ENCODE data around the gene CD207. TPM values are rescaled to one million over a fixed set of nuclear protein-coding genes. Genes with fewer than 3 reads are reported as not detected.
A peak's percentile ranks its signal among the peaks of the same experiment; 100 is the strongest.

Gene CD207
- total RNA-seq, 4 donors from 2014 or later: 0.21 TPM; not detected in 3

GRCh38 chr2:70852824-70853223 is 17.2 kb upstream of the CD207 start:
- Histone ChIP-seq H3K27ac (no peak overlapping the region), H3K9me3 (peaks cover 0 to under 1% (median 0%) of the 10 kb centered on the region in 4 donors), H3K27me3 (no peaks in the 10 kb centered on the region), H3K36me3 (no peaks in the 10 kb centered on the region), H3K4me1 (peaks cover 0 to 8% (median 0%) of the 10 kb centered on the region in 4 donors), H3K4me3 (no peak overlapping the region)
- DNase-seq (ENCODE audit: low spot score in 2 of 2): no peak
- WGBS, 2 donors: 73 to 82% methylated on average over 1 of the region's 1 CpG
- TF ChIP-seq CTCF (IDR thresholded peaks at IDR 0.05) (no peak), POLR2A (IDR thresholded peaks at IDR 0.05) (no peak), EP300 (IDR thresholded peaks at IDR 0.05) (no peak)

GRCh38 chr2:70851704-70852103 is 16.1 kb upstream of the CD207 start:
- WGBS, 2 donors: 51% methylated on average over 4 of the region's 4 CpGs
- no peak for DNase-seq (ENCODE audit: low spot score in 2 of 2)
- H3K27ac ChIP-seq: peak overlapping the region in 1 of 4 donors; percentile 55
- no peaks in the 10 kb centered on the region for H3K27me3 ChIP-seq
- H3K4me1 ChIP-seq: peaks cover 0 to 8% (median 0%) of the 10 kb centered on the region in 4 donors
- H3K36me3 ChIP-seq: no peaks in the 10 kb centered on the region
- no peak for TF ChIP-seq EP300 (IDR thresholded peaks at IDR 0.05)
- no peak for TF ChIP-seq CTCF (IDR thresholded peaks at IDR 0.05)
- no peak for TF ChIP-seq POLR2A (IDR thresholded peaks at IDR 0.05)
- H3K4me3 ChIP-seq: no peak overlapping the region
- H3K9me3 ChIP-seq: peaks cover 0 to 4% (median 0%) of the 10 kb centered on the region in 4 donors

- TF ChIP-seq CTCF (IDR thresholded peaks at IDR 0.05) (no peak), POLR2A (IDR thresholded peaks at IDR 0.05) (no peak), EP300 (IDR thresholded peaks at IDR 0.05) (no peak)
- Histone ChIP-seq H3K36me3 (no peaks in the 10 kb centered on the region), H3K27ac (peak overlapping the region in 1 of 4 donors; percentile 55), H3K27me3 (no peaks in the 10 kb centered on the region), H3K9me3 (peaks cover 0 to 4% (median 0%) of the 10 kb centered on the region in 4 donors), H3K4me3 (no peak overlapping the region), H3K4me1 (peaks cover 0 to 8% (median 0%) of the 10 kb centered on the region in 4 donors)
- 30 to 44% methylated on average over 2 of the region's 2 CpGs for WGBS, 2 donors
- no peak for DNase-seq (ENCODE audit: low spot score in 2 of 2)
These were observed 15.3 kb upstream of the CD207 start for GRCh38 chr2:70850925-70851324.

- Histone ChIP-seq H3K27ac (no peak overlapping the region), H3K36me3 (no peaks in the 10 kb centered on the region), H3K9me3 (no peaks in the 10 kb centered on the region), H3K4me1 (no peaks in the 10 kb centered on the region), H3K27me3 (no peaks in the 10 kb centered on the region), H3K4me3 (no peak overlapping the region)
- TF ChIP-seq EP300 (IDR thresholded peaks at IDR 0.05) (no peak), CTCF (IDR thresholded peaks at IDR 0.05) (no peak), POLR2A (IDR thresholded peaks at IDR 0.05) (no peak)
- 78 to 91% methylated on average over 7 of the region's 7 CpGs for WGBS, 2 donors
- no peak for DNase-seq (ENCODE audit: low spot score in 2 of 2)
These were observed 6.8 kb upstream of the CD207 start for GRCh38 chr2:70842401-70842800.

GRCh38 chr2:70837980-70838925 is 2.6 kb upstream of the CD207 start:
- H3K27me3 ChIP-seq: no peaks in the 10 kb centered on the region
- TF ChIP-seq CTCF (IDR thresholded peaks at IDR 0.05) (no peak), POLR2A (IDR thresholded peaks at IDR 0.05) (no peak), EP300 (IDR thresholded peaks at IDR 0.05) (no peak)
- whole genome bisulfite sequencing, 2 donors: 81 to 85% methylated on average over 10 of the region's 10 CpGs

More at GRCh38 chr2:70837980-70838925, 2.6 kb upstream of the CD207 start:
- H3K36me3 ChIP-seq: no peaks in the 10 kb centered on the region
- H3K4me3 ChIP-seq: no peak overlapping the region
- peaks cover 0 to 3% (median 0%) of the 10 kb centered on the region in 4 donors for H3K9me3 ChIP-seq
- no peak for DNase-seq (ENCODE audit: low spot score in 2 of 2)
- H3K27ac ChIP-seq: no peak overlapping the region
- H3K4me1 ChIP-seq: no peaks in the 10 kb centered on the region

All from tibial nerve (tissue), 4 donors.